Stimulated activated CD4-positive, alpha-beta T cell treated with anti-CD3 and anti-CD28 coated beads, Interleukin-1b, Interleukin-23, amount 100 ng/mL, for 24 hours (primary cell): ENCODE data around the gene ZMYM2.
"Not testable (repeated sequence)": the region's sequence is repeated elsewhere in the genome, so short reads cannot be mapped to it uniquely, and the experiment has no call there.

Experiments
- DNase-seq, 4 experiments: peaks; one replicate each; pipeline ENCODE4 v3.0.0-alpha.2; 2020; ENCODE audit warnings: low read depth in 4 of 4, low spot score in 1 of 4

Gene ZMYM2

GRCh38 chr13:19958155-19959111 lies at the start of gene ZMYM2:
Gene ZMYM2, plus strand, starts transcription at chr13:19958727. Its CDS starts 34,346 bp downstream, at chr13:19993073.
- peak; percentile 93 to 97 (median 97) for DNase-seq

- DNase-seq, result no peak
Observed at GRCh38 chr13:19910336-19911072, 48.0 kb upstream of the ZMYM2 start.

DNA sequence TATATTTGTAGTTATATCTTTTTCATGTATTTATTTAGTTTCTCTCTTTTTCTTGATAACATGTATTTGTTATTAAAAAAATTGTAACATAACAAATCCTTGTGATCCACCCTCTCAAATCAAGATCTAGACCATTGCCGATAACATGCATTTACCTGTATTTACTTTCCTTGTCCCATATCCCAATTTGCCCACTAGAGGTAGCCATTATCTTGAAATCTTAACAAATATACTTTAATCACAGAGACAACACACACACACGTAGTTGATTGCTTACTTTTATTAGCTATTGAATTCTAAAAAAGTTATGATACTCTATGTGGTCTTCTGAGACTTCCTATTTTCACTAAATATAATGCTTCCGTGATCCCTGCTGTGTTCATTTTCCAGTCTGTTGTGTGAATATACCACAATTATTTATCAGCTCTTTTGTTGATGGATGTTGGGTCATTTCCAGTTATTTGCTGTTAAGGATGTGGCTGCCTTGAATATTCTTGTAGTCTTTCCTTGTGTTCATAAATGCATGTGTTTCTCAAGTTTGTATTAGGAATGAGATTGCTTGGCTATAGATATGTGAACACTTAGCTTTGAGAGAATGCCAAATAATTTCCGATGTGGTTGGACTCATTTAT lies 31.3 kb upstream of the ZMYM2 start:
- DNase-seq, result no peak

GRCh38 chr13:19940106-19940505 lies 18.4 kb upstream of the ZMYM2 start:
- no peak for DNase-seq

DNA sequence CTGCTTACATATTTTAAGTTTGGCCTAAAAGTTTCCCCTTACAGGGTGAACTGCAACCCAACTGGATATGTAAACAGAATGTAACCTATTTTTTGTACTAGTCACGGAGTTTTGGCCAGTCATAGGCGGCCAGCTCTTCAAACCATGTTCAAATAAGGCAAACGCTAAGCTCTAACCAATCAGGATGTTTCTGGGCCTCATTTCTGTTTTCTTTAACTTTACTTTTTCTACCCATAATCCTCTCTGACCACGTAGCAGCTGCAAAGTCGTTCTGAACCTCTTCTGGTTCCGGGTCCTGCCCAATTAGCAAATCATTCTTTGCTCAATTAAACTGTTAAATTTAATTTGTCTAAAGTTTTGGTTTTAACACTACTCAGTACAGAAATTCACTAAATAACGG lies 8.2 kb upstream of the ZMYM2 start:
- no peak for DNase-seq

DNA sequence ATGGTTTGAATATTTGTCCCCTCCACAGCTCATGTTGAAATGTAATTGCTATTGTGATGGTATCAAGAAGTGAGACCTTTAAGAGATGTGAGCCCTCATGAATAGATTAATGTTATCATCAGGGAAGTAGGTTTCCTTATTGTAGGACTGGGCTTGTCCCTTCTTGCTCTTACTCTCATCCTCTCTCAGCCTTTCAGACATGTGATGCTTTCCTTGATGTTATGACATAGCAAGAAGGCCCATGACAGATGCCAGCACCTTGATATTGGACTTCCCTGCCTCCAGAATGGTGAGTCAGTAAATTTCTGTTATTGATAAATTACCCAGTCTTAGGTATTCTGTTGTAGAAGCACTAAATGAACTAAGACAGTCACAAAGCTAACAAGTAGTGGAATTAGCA lies 5.7 kb upstream of the ZMYM2 start:
- DNase-seq, result no peak

- no peak for DNase-seq
Observed at GRCh38 chr13:19955873-19956559, 2.5 kb upstream of the ZMYM2 start.

DNA sequence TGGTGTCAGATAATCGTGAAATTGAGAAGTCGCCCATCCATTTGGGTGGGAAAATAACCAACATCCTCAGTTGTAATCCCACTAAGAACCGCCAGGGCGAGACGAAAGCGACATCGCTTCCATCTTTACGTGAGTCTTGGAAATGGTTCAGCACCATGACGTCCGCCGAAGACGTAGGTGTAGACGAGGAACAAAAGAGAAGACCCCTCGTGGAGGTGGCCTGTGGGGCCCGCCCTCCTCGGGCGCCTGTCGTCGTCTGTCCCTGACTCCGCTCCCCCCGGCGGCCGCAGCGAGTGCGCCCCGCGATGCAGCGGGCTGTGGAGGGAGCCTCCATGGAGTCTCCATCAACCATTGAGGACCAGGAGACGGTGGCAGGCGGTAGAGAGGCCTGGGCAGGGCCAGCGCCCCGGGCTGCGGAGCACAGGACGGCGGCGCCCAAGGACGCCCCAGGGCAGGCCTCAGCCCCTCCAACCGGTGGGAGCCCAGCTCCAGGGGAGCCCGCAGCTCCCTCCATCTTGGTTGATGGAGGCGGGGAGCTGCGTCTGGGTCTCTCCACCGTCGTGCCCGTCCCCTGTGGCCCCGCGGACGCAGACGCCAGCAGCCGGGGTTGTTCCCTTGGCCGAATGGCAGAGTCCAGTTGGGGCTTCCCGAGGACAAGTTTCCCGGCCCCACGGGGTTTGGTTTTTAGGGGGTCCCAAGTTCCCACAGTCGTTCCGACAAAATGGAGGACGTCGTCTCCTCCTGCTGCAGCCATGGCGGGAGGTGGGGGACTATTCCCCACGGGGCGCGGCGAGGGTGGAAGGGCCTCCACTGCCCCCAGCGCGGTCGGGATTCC lies 990 bp upstream of the ZMYM2 start:
- DNase-seq, result peak; percentile 62 to 71 (median 68)

DNA sequence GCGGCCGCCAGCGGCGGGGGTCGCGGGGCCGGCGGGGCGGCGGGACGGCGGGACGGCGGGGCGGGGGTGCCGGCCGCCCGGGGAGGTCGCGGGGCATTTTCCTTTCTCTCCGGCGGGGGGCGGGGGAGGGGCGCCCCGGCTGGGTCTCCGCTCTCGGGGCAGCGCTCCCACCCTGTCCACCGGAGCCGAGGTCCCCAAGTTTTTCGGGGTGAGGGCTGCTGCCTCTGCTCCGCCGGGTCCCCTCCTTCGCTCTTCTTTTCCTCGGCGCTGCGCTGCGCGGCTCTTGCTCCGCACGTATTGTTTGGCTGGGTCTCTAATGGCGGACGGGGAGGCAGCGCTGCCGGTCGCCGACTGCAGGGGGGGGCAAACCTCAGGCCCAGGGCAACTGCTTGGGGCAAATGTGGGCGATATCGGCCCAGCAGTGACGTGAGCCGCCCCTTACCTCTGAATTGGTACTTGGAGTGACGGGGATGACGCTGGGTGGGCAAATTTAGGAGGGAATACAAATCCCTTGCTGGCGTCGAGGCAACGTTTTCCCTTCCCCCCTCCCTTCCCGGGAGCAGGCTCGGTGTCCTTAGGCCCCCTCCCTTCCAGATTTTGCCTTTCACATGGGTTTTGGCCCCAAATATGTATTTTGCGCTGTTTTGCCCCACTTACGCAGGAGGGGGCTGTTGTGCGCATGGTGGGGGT lies 759 bp downstream of the ZMYM2 start:
- DNase-seq, result peak; percentile 33 to 57 (median 46)

DNA sequence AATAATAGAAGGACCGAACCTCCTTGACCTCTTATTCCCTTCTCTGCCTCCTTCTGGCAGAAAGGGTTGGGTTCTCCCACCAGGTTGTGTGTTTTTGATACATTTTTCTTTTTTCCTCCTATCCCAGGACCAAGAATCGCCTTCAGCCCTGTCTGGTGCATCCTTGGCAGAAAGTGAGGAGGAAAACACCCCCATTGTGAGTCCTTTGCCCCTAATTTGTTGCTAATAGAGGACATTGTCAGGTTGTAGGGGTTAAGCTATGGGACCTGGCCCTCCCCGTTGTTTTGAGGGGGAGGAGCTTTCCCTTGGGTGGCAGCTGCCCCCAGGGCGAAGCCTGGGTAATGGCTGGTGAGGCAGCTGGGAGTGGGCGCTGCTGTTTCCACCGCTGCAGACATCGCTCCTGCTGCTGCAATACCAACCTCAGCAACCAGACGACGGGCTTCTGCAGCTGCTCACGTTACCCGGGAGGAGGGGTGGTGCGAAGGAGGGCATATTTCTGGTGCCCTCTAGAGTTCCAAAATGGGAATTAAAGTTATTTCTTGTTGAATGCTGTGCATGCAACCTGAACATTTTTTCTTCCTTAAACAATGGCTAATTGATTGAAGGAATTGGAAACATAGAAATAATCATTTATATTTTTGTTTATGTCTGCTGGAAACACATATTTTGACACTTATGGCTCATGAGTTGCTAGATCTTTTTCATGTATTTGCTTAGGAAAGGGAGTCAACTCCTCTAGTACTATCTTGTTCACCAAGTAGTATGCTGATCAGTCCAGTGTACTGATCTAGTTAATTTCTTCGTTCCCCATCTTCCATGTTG lies 1.5 kb downstream of the ZMYM2 start:
- DNase-seq, result peak; percentile 42 to 79 (median 62)

DNA sequence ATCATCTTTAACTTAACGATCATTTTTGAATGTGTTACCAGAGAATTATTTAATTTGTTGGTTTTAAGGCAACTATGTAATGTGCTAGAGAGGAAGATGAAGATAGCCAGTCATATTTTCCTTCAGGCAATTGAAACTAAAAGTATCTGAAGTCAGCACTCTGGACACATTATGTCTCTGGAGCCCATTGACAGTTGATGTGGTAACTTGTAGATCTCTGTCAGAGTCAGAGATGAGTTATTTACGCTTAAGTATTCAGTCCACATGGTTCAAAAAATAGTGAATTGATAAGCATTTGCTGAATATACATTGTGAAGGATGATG lies 2.1 kb downstream of the ZMYM2 start:
- no peak for DNase-seq

GRCh38 chr13:19961489-19961888 lies 3.0 kb downstream of the ZMYM2 start:
- no peak for DNase-seq

DNA sequence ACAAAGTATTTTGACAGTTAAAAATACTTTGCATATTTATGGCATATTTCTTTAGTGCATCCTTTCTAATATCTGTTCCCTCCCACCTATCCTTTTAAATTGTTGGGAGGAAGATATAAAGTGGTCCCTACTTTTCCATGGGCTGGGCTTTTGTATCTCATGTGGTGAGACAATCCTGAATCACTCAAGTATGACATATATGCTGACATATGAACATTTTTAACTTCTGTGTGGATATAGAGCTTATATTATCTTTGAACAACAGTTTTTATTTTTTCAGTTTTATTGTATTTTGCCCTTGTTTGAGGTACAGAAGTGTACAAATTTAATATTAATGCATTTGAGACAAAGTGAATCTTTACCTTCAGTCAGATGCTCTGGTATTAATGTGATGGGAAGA lies 3.4 kb downstream of the ZMYM2 start:
- DNase-seq, result no peak

DNA sequence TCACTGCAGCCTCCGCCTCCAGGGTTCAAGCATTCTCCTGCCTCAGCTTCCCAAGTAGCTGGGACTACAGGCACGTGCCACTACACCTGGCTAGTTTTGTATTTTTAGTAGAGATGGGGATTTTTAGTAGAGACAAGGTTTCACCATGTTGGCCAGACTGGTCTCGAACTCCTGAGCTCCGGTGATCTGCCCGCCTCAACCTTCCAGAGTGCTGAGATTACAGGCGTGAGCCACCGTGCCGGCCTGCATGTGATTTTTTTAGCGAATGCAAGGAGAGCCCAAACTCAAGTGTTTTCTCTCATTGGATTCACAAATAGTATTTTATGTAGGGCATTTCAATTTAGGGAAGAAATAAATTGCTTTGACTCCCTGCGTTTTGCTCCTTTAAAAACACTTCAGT lies 4.4 kb downstream of the ZMYM2 start:
- DNase-seq, result no peak

- DNase-seq, result no peak
Observed at GRCh38 chr13:19967621-19968020, 9.1 kb downstream of the ZMYM2 start.

- not testable (repeated sequence) for DNase-seq
Observed at GRCh38 chr13:19974498-19975009, 16.0 kb downstream of the ZMYM2 start.

DNA sequence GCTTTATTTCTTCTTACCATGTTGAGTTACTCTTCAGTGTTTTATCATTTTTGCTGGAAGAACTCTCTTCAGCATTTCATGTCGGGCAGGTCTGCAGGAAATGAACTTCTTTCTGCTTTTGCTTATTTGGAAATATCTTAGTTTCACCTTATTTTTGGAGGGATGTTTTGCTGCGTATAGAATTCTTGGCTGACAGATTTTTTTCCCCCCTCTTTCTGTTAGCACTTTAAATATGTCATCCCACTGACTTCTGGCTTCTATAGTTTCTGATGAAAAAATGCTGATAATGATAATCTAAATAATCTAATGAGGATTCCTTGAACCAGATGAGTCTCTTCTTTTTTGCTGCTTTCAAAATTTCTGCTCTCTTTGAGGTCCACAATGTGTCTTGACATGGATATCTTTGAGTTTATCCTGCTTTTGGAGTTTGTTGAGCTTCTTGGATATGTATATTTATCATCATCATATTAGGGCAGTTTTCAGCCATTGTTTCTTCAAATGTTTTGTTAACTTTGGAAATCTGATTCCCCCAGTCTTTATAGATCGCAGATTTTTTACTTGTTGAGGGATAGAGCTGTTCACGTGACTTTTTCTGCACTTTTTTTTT lies 20.4 kb downstream of the ZMYM2 start:
- DNase-seq, result no peak

GRCh38 chr13:19981685-19982238 lies 23.2 kb downstream of the ZMYM2 start:
- DNase-seq, result no peak
